Gastroesophageal sphincter (tissue), 3 donors: Measurements from ENCODE around the gene RXFP4.

Experiments
- EP300 ChIP-seq: sonication (generic); formaldehyde crosslinking; IDR thresholded peaks from one replicate; pipeline ENCODE4 v1.6.1; 2017; ENCODE audit warnings: antibody characterized with exemption, mild to moderate bottlenecking
- POLR2A ChIP-seq, 2 donors: fragments of 450-650 bp; IDR thresholded peaks; one replicate each; pipeline ENCODE4 v1.6.1; 2017; ENCODE audit warnings: antibody characterized with exemption in 2 of 2, mild to moderate bottlenecking in 2 of 2, moderate library complexity in 1 of 2
- TF ChIP-seq, protein P1 (sequence below), 4 experiments: fragments of 200-600 bp in 2 of 4; fragments of 450-650 bp in 2 of 4; sonication (generic) in 1 of 4; IDR thresholded peaks; one replicate each; pipeline ENCODE4 v1.5.1; 2017 to 2019; ENCODE audit warnings: antibody characterized with exemption in 4 of 4, mild to moderate bottlenecking in 2 of 4, moderate library complexity in 2 of 4

DNA sequence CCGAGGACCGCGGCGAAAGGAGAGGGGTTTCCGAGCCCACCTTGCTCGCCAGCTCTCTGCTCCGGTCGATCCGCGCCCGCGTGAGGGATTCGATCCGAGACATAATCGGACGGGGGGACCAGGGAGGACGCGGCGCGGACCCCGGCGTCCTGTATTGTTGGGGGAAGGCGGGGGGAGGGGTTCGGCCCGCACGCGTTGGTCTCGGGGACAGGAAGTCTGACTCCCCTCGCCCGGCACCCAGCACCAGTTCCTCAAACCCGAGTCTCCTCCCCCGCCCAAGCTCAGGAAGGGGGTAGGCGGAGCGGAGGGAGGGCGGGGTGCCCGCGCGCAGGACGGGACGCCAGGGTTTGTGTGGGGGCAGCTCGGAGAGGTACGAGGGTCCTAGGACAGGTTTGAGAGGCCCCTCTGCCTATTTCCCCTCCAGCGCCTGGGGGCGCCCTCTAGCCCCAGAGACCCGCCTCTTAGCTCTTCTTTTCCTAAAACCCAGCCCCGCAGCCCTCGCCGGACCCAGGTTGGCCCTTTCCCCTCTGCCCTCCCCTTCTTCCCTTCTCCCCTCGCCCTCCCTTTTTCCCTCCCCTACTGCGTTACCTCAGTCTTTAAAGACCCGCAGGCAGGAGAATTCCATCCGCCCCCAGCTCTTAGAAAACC, 37.0 kb downstream of the RXFP4 start, which contains the start of gene ARHGEF2:
- TF ChIP-seq, protein P1, sequence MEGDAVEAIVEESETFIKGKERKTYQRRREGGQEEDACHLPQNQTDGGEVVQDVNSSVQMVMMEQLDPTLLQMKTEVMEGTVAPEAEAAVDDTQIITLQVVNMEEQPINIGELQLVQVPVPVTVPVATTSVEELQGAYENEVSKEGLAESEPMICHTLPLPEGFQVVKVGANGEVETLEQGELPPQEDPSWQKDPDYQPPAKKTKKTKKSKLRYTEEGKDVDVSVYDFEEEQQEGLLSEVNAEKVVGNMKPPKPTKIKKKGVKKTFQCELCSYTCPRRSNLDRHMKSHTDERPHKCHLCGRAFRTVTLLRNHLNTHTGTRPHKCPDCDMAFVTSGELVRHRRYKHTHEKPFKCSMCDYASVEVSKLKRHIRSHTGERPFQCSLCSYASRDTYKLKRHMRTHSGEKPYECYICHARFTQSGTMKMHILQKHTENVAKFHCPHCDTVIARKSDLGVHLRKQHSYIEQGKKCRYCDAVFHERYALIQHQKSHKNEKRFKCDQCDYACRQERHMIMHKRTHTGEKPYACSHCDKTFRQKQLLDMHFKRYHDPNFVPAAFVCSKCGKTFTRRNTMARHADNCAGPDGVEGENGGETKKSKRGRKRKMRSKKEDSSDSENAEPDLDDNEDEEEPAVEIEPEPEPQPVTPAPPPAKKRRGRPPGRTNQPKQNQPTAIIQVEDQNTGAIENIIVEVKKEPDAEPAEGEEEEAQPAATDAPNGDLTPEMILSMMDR (IDR thresholded peaks at IDR 0.05), result peak in 2 of 4 experiments; percentile 4 to 37
- TF ChIP-seq POLR2A (IDR thresholded peaks at IDR 0.05) (peak; percentile 21 to 45), EP300 (no peak)
